NCI-H1092 treated with DMSO at 0.1 percent for 48 hours (cell line): ENCODE measurements around the gene MAGI1.

Source experiments
- DNase-seq: peaks from one replicate; lab custom pipeline; 2025; lab: John Stamatoyannopoulos, UW

MAGI1 gene

GRCh38 chr3:65944252-65944651 is 94.5 kb downstream of the MAGI1 start:
- no peak for DNase-seq

- no peak for DNase-seq
Measured at GRCh38 chr3:65939801-65940246, 98.9 kb downstream of the MAGI1 start.

- no peak for DNase-seq
Measured at GRCh38 chr3:65939184-65939583, 99.5 kb downstream of the MAGI1 start.

GRCh38 chr3:65938676-65939075 is 100.0 kb downstream of the MAGI1 start:
- no peak for DNase-seq

- no peak for DNase-seq
Measured at GRCh38 chr3:65938147-65938546, 100.6 kb downstream of the MAGI1 start.

GRCh38 chr3:65936908-65937638 is 101.6 kb downstream of the MAGI1 start:
- no peak for DNase-seq

GRCh38 chr3:65935724-65936123 is 103.0 kb downstream of the MAGI1 start:
- DNase-seq, result no peak

GRCh38 chr3:65930648-65931047 is 108.1 kb downstream of the MAGI1 start:
- no peak for DNase-seq

- no peak for DNase-seq
Measured at GRCh38 chr3:65928110-65928509, 110.6 kb downstream of the MAGI1 start.

GRCh38 chr3:65927576-65927975 is 111.1 kb downstream of the MAGI1 start:
- DNase-seq, result peak; percentile 35

- DNase-seq, result no peak
Measured at GRCh38 chr3:65925254-65925954, 113.3 kb downstream of the MAGI1 start.

GRCh38 chr3:65924762-65925161 is 114.0 kb downstream of the MAGI1 start:
- no peak for DNase-seq

- DNase-seq, result no peak
Measured at GRCh38 chr3:65922441-65922840, 116.3 kb downstream of the MAGI1 start.

- no peak for DNase-seq
Measured at GRCh38 chr3:65919826-65920225, 118.9 kb downstream of the MAGI1 start.

GRCh38 chr3:65915477-65915876 is 123.2 kb downstream of the MAGI1 start:
- no peak for DNase-seq

- no peak for DNase-seq
Measured at GRCh38 chr3:65914740-65915367, 123.9 kb downstream of the MAGI1 start.

GRCh38 chr3:65914032-65914739 is 124.5 kb downstream of the MAGI1 start:
- DNase-seq, result no peak

- no peak for DNase-seq
Measured at GRCh38 chr3:65912647-65913046, 126.1 kb downstream of the MAGI1 start.

GRCh38 chr3:65908588-65908987 is 130.1 kb downstream of the MAGI1 start:
- DNase-seq, result no peak

GRCh38 chr3:65907232-65908130 is 131.2 kb downstream of the MAGI1 start:
- no peak for DNase-seq

GRCh38 chr3:65905771-65906170 is 132.9 kb downstream of the MAGI1 start:
- no peak for DNase-seq
